GM12891 (cell line): ENCODE data around the gene CCDC33.

Experiments used
- DNase-seq: peaks from one replicate; pipeline ENCODE4 v3.0.0; 2011; ENCODE audit warnings: low spot score; ENCODE audit not compliant: insufficient read length
- FAIRE-seq: peaks from 2 replicates; lab custom pipeline; 2011; peaks lifted over from hg19 to GRCh38; lab: Jason Lieb, UNC
- PAX5 ChIP-seq: IDR thresholded peaks from 2 replicates; pipeline ENCODE4 v1.6.1; 2011; ENCODE audit warnings: low read length, moderate library complexity, mild to moderate bottlenecking; ENCODE audit not compliant: insufficient read depth, severe bottlenecking
- POLR2A ChIP-seq: IDR thresholded peaks from 2 replicates; pipeline ENCODE4 v1.6.1; 2011; ENCODE audit warnings: low read depth, low read length, control low read depth
- POLR2AphosphoS5 ChIP-seq: IDR thresholded peaks from 2 replicates; pipeline ENCODE4 v1.6.1; 2011; ENCODE audit warnings: low read depth, low read length, control low read depth
- POU2F2 ChIP-seq: IDR thresholded peaks from 2 replicates; pipeline ENCODE4 v1.6.1; 2011; ENCODE audit warnings: low read depth, mild to moderate bottlenecking, control low read depth, low read length, moderate library complexity
- SPI1 ChIP-seq: IDR thresholded peaks from 2 replicates; pipeline ENCODE4 v1.6.1; 2011; ENCODE audit warnings: low read depth, low read length, control low read depth
- TAF1 ChIP-seq: IDR thresholded peaks from 2 replicates; pipeline ENCODE4 v1.6.1; 2011; ENCODE audit warnings: low read depth, low read length, control low read depth

CCDC33 gene

DNA sequence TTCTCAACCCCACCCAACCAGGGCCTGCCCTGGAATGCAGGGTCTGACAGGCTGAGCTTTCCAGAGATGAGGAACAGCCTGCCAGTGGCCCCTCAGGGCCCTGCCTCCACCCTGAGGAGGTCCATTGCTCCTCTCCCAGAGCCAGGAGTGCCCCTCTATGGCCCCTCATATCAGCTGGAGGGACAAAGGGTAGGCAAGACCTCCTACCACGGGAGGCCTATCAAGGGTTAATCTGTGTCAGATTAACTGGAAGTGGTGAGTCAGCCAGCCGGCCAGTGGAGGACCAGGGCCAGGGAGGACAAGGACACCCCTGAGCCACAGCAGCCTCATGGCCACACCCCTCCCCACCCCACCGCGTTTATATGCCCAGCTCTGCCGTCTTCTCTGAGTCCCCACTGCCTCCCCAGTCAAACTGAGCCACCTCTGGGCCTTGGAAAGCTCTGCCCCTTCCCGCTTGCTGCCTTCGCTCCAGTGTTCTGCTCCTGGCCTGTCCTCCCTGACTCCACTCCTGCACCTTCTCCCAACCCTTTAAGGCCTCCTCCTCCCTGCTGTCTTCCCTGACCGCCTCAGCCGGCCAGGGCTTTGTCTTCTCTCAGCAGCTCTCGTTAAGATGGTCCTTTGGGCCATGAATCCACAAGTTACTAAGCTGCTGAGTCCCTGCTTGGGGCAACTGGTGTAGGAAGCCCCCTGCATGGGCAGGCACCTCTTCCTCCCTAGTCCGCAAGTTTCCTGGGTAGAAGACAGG is 6.5 kb downstream of the CCDC33 start:
- DNase-seq = no peak
- TF ChIP-seq POLR2AphosphoS5 (no peak), TAF1 (no peak), SPI1 (no peak), POLR2A (no peak), POU2F2 (no peak), PAX5 (no peak)
- FAIRE-seq = no peak

DNA sequence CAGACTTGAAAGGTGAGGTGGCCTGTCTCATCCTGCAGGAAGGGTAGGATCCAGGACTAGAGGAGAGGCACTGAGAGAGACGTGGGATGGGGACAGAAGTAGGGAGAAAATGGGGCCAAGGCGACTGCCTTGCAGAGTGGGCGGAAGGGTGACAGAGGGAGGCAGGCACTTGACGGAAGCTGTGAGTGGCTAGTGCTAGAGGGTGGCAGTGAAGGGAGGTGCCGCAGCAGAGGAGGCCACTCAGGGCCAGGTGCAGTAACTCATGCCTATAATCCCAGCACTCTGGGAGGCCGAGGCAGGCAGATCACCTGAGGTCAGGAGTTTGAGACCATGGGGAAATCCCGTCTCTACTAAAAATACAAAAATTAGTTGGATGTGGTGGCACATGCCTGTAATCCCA is 7.3 kb downstream of the CCDC33 start:
- no peak for TF ChIP-seq POLR2A
- TF ChIP-seq POLR2AphosphoS5 = no peak
- no peak for TF ChIP-seq SPI1
- no peak for TF ChIP-seq TAF1
- TF ChIP-seq PAX5 = no peak
- no peak for TF ChIP-seq POU2F2
- DNase-seq (no peak), FAIRE-seq (no peak)

DNA sequence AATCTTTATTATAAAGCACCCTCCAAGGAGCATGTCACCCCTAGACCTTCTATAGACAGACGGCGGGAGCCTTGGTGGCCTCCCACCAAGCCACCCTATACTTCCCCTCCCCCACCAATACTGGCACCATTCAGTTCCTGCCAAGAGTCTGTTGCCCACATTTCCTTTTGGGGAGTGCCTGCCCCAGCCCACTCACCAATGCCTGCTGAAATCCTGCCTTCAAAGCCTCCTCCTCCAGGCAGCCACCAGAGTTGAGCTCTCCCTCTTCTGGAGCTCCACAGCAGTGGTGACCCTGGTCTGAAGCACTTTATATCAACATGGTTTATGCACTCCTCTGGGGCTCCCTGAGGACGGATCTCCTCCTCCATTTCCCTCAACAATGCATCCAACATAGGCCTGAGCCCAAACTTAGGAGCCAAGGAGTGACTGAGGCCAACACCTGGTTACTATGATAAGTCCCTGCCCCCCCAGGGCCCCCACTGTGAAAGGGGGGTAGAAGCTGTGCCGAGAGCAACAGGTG is 8.8 kb downstream of the CCDC33 start:
- TF ChIP-seq POLR2A (no peak), PAX5 (no peak), POU2F2 (no peak), POLR2AphosphoS5 (no peak), SPI1 (no peak), TAF1 (no peak)
- DNase-seq (no peak), FAIRE-seq (no peak)

DNA sequence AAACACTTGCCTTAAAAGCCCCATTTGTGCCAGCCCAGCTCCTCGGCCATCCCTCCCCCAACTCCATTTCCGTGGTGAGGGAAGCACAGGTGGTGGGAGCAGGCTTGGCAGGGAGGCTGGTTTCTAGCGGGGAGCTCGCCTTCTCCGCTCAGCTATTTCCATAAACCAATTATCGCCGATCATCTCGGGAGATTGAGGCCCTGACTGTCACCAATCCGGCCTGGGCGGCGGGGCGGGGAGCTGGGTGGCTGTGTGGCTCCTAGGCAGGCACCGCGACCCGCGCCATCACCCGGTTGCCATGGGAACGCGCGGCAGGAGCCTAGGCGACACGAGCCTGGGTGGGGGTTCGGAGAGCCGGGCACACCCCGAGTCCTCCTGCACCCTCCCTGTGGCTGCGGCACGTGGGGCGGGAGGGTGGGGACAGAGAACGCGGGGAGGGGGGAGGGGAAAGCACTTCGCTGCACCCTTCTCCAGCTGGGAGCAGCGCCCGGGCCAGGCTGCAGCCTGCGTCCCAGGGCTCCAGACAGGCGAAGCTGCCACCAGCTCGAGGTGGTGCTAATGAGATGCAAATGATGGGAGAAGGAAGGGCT is 9.3 kb downstream of the CCDC33 start:
- TF ChIP-seq POLR2AphosphoS5 (no peak), POU2F2 (no peak), POLR2A (no peak), PAX5 (no peak), TAF1 (no peak), SPI1 (no peak)
- DNase-seq (no peak), FAIRE-seq (no peak)

DNA sequence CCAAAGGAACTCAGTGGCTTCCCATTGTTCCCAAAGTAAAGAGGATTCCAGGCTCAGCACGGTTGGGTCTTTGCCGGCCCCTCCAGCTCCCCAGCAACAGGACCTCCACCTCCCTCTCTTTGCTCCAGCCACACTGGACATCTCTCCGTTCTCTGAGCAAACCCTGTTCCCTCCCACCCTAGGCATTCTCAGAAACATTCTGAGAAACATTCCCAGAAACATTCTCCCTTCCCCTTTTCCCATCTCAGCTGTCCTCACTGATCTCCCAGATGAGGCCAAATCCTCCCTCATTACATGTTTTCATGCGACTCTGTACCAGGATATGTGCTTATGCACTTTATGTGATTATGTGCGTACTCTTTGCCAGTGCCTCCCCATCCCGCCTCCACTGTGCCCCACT is 14.1 kb downstream of the CCDC33 start:
- TF ChIP-seq POLR2A (no peak), PAX5 (no peak), TAF1 (no peak), SPI1 (no peak), POLR2AphosphoS5 (no peak), POU2F2 (no peak)
- FAIRE-seq (no peak), DNase-seq (no peak)

DNA sequence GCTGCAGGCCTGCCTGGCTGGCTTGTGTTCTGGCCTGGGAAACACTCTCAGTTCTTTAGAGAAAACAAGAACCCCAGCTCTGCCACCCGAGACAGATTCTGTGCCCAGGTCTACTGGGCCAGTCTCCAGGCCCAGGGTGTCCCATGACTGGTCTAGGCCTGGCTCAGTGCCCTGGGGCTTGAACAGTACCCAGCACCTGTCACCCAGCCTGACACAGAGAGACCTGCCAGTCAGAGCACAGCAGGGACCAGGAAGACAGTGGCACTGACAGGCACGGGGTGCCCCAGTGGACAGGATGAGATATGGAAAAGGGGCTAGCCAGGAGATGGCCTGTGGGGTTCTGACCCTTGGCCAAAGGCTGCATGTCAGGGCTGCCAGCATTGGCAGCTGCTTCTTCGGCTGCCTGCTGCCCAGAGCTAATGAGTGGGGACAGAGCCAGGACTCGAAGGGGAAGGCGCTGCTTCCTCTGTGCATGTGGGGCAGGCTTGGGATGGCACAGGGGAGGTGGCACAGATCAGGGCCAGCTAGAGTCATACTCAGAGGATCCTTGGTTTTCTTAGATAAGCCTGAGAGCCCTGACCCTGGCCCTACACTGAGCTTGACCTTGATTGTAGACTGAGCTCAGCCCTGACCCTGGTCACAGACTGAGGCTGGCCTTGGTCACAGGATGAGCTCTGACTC is 15.1 kb downstream of the CCDC33 start:
- TF ChIP-seq POU2F2 (no peak), TAF1 (no peak), POLR2A (no peak), SPI1 (no peak), PAX5 (no peak), POLR2AphosphoS5 (no peak)
- FAIRE-seq (no peak), DNase-seq (no peak)

DNA sequence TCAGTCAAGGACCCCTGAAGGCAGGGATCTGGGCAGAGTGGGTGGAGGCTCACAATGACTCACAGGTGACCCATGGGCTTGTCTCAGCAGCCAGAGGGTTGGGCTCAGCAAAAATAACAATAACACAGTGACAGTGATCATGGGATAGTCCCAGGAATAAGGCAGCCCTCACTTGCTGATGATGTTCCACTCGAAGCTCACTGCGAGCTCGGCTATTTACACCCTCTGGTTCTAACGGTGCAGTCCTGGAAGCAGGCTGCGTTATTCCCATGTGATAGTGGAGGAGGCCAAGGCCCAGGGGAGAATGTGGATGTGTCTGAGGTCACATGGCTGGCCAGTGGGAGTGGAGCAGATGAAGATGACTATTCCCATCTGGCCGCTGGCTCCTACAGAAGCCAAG is 16.2 kb downstream of the CCDC33 start:
- TF ChIP-seq POU2F2 (no peak), POLR2AphosphoS5 (no peak), POLR2A (no peak), PAX5 (no peak)
- FAIRE-seq = no peak
- DNase-seq = no peak

DNA sequence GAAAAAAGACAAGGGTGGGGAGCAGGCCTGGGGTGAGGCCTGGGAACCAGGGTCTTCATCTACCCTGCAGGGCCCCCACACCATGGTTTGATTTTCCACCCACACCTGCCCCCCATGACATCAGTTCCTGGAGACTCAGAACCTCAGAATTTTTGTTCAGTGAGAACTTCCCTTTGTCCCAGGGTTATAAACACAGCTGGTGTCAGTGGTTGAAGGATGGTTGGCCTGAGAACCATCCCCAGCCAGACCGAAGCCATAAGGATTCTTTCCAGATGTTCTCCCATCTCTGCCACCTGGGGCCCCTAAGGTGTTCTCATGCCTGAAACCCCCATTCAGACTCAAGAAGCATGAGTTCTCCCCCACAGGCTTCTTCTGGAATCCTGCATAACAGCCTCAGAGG is 16.6 kb downstream of the CCDC33 start:
- DNase-seq (no peak), FAIRE-seq (no peak)

More for the DNA sequence above, 16.6 kb downstream of the CCDC33 start:
- TF ChIP-seq TAF1 (no peak), POLR2A (no peak), POU2F2 (no peak), SPI1 (no peak), PAX5 (no peak), POLR2AphosphoS5 (no peak)
